Stimulated activated CD8-positive, alpha-beta memory T cell treated with anti-CD3 and anti-CD28 coated beads, Interleukin-15, amount 100 ng/mL, for 24 hours (primary cell): Measurements from ENCODE around the gene POLD1.
A peak's percentile ranks its signal among the peaks of the same experiment; 100 is the strongest.
"Not testable (repeated sequence)": the region's sequence is repeated elsewhere in the genome, so short reads cannot be mapped to it uniquely, and the experiment has no call there.

Source experiments
- DNase-seq: peaks from one replicate; pipeline ENCODE4 v3.0.0-alpha.2; 2020; ENCODE audit warnings: low read depth

The POLD1 gene

DNA sequence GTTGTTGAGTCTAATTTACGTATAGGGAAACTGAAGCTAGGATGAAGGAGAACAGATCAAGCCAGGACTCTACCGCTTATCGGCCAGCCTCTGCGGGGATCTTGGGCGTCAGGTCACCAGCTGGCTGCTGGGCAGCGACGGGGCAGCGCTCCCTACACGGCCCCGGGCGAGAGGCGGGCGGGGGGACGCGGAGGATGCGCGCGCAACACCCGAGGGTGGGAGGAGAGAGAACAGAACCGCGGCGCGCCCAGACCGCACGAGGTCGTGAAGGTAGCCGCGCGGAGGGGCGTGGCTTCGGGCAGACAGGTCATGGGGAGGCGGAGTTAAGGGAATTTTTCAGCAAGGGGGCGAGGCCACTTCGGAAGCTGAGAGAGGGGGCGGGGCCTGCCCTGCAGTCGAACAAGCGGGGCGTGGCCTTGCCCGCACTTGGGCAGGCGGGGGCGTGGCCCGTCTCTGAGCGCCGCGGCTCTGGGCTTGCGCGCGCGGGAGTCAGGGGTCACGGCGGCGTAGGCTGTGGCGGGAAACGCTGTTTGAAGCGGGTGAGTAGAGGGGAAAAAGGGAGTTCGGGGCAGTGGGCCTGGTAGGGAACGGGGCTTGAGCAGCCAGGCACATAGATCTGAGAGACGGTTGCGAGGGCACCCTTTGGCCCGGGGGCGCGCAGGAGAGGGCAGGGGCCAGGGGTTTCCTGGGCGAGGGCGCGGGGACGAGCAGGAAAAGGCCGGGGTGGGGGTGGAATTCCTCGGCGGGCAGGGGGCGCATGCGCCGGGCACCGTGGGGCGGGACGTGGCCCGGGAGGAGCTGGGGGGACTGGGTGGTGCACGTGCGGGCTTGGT lies at the start of gene POLD1:
Gene POLD1, plus strand, starts transcription at position 496 of the 833 bp plus-strand sequence. CDS start 14,505 bp downstream, outside the sequence.
- peak; percentile 96 for DNase-seq

DNA sequence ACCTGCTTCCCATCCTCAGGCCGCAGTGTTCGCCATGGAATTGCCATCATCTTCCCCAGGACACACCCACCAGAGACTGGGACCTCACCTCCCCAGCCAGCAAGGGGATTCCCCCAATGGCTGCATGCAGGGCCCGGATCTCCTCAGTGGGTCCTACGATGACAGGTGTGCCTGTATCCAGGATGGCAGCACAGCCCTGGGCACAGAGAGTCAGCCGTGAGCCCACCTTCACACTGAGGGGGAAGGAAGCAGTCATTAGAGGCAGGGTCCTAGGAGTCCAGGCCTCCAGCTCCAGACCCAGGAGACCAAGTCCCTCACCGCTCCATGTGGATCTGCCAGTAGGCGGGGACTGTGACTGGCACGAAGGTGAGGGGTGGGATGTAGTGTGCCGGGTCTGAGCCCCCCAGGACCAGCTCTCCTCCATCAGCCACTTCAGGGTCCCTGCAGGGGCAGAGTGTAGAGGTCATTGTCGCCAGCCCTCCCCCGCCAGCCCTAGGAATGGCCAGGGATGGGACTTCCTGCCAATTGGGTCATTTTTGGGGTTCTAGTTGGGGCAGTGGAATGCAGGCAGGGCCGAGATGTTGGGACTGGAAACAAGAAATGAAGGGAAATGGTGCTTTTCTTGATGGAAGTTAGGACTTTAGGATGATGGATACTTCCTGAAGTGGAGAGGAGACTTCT lies 49.3 kb upstream of the POLD1 start:
- no peak for DNase-seq

DNA sequence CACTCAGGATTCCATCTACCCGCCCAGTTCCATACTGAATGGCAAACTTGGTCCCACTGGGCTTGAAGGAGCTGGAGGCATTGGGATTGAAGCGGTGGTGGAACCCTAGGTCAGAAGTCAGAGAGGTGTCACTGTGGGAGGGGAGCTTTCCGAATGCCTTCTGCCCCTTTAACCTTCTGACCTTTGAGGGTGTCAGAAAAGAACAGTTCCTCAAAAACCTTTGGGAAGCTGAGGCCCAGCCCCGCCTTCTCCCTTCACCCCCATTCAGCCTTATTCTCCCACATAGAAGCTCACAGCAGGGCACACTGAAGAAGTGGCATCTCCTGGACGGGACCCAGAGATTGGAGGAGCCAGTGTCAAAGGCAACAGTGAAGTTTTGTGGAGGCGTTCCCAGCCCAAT lies 47.1 kb upstream of the POLD1 start:
- DNase-seq, result not testable (repeated sequence)

DNA sequence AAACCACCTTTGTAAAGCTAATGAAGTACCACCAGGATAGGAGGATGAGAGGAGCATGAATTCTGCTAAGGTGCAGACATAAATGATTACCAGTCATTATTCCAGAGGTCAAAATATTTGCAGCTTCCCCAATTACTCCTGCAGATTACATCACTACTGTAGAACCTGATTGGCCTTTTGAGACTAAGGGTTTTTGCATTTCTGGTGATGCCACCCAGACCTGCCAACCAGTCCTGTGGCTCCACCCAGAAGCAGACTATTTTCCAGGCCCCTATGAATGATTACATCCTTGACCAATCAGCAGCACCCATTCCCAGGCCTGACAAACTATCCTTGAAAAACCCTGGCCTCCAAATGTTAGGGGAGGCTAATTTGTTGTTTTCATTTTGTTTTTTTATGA lies 43.8 kb upstream of the POLD1 start:
- no peak for DNase-seq

DNA sequence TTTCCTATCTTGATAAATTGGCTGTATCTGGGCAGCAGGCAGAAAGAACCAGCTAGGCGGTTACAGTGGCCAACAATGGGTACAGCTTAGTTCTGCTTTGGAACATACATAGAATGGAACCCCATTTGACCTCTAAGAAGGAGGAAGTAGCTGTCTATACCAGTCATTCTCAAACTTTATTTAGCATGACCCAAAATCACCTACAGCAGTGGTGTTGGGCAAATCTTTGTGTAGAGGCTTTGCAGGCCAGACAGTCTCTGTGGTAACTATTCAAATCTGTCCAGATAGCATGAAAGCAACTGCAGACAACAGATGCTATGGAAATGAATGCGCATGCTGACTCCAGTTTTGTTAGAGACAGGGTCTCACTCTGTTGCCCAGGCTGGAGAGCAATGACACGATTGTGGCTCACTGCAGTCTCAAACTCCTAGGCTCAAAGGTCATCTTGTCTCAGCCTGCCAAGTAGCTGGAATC lies 43.0 kb upstream of the POLD1 start:
- DNase-seq, result no peak

DNA sequence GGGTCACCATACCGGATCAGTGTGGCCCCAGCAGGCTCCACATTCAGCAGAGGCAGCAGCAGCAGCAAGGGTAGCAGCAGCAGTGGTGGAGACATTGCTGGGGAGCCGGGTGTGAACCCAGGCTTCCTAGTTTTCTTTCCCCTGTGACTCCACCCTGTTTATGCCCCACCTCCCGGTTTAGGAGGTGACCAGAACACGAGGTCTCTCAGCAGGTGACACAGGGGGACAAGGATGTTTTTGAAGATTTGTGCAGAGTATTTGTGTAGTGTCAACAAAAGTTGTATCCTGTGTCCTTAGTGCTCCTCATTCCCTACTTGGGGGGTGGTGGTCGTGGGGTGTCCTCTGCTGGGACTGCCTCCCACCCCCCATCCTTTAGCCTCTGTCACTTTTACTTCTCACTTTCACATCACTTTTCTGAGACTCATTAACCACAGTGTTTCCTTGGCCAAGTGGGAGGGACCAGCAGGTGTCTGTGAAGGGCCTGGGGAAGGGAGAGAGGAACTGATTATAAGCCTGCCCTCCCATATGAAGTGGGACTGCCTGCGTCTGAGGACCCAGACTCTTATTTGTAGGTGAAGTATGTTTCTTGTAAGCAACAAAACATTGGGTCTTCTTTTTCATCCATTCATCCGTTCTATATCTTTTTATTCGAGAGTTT lies 39.4 kb upstream of the POLD1 start:
- no peak for DNase-seq

DNA sequence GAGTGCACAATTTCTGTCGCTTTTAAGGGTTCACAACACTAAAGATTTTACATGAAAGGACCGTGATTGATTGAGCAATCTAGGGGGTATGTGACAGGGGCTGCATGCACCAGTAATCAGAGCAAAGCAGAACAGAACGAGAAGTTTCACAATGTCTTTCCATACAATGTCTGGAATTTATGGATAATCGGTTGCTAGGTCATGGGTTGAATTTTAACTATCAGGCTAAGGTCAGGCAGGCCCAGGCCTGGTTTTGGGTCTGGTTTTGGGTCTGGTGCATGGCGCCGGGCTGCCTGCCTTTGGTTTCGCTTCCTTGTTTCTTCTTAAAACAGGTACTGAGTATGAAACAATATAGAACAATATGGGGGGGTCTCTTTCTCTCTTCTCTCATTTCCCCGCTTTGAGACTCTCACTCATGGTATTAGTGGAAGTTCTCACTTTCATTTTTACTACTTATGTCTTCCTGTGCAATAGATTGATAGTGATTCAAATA lies 37.0 kb upstream of the POLD1 start:
- not testable (repeated sequence) for DNase-seq

DNA sequence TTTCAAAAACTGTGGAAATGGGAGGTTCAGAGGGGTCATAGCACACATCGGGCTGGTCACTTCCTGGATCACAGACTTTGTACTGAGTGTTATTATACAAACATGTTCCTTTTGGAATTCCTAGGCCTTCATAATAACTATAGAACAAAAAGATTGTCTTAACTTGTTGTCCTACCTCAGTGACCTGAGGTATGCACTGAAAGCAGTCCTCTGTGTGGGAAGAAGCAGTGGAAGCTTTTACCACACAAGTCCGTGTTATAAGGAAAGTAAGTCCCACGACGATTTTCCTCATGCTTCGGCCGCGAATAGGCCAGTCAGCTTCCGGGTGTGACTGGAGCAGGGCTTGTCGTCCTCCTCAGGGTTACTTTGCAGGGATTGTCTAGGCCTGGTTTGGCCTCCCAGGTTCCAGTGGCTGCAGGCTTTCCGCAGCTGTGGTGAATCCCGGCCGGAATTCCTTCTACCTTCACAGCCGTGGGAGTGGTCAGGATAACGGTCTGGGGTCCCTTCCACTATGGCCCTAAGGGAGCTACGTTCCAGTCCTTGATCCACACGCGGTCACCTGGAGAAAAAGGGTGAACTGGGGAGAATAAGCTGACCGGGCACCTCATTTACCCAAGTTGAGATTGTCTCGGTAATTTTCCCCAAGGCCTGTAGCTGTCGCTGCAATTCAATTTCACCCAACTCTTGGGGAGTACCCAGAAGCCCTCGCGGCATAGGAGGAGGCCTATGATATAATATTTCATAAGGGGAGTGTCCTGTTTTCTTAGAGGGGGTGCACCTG lies 34.7 kb upstream of the POLD1 start:
- no peak for DNase-seq

DNA sequence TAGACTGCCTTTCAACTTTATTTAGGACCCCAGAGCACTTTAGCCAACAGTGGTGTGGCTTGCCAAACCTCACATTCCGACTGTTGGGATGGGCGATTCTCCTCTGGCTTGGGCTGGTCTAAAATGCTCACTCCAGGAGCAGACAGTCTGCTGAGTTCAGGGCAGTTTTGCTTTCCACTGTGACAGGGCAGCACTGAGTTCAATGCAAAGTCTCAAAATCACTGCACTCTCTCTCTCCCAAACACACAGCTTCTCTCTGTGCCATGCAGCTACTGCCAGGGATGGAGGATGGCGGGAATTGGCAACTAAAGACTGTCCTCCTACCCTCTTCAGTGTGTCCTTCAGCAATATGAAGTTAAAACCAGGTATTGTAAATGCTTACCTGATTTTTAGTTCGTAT lies 31.9 kb upstream of the POLD1 start:
- no peak for DNase-seq

DNA sequence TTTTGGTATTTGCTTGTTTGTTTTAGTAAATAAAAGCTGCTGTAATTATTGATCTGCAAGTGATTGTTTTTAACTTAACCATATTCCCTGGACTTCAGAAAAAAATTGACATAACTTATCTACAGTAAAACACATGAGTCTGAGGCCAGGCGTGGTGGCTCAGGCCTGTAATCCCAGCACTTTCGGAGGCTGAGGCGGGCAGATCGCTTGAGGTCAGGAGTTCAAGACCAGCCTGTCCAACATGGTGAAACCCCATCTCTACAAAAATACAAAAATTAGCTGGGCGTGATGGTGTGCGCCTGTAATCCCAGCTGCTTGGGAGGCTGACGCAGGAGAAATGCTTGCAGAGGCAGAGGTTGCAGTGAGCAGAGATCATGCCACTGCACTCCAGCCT lies 30.7 kb upstream of the POLD1 start:
- DNase-seq, result not testable (repeated sequence)

DNA sequence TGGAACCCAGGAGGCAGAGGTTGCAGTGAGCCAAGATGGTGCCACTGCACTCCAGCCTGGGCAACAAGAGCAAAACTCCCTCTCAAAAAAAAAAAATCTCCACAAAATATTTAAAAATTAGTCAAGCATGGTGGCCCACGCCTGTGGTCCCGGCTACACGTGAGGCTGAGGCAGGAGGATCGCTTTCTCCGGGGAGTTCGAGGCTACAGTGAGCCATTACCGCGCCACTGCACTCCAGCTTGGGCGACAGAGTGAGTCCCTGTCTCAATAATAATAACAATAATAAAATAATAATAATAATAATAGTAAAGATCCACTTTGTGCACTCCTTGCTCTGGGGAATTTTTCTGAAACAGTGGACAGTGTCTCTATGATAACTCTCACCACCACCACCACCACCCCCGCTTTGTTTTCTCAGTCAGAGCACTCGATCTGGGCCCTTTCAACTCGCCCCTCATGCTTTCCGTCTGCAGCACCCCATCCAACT lies 27.4 kb upstream of the POLD1 start:
- no peak for DNase-seq

DNA sequence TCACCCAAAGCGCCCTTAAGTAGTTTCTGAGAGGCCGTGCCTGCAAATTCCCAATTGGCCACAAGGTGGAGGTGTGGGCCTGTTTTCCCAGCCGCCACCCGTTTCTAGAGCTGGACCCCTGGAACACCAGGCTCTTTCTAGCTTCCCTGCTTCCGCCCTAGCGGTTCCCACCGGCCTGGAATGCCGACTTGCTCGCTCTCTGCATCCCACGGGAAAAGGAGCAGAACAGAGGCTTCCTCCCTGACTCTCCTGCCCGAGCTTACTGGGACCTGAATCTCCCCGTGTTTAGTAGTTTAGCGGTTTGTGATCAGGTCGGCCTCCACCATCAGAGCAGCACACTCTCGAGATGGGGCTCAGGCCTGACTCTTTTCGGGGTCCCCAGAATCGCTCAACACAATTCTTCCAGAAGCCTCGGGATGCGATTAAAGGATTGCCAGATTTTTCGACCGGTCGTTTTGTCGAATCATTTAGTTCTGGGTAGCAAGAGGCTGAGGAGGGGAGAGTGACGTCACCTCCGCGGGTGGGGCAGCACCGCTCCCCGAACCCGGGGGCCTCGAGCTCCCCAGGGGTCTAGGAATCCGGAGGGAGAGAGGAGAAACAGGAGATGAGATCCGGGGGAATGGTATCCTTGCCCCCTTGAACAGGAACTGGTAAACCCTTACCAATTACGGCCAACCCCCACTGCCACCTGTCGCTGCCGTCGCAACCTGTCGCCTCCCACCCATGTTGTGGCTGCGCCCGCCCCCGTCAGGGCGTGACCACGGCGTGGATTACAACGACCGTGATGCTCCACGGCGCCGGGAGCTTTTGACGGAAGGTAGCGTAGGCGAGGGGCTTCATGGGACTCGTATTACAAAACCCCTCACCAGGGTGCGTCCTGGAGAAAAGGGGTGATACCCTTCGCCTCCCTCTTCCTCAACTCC lies 26.7 kb upstream of the POLD1 start:
- DNase-seq, result peak; percentile 70

DNA sequence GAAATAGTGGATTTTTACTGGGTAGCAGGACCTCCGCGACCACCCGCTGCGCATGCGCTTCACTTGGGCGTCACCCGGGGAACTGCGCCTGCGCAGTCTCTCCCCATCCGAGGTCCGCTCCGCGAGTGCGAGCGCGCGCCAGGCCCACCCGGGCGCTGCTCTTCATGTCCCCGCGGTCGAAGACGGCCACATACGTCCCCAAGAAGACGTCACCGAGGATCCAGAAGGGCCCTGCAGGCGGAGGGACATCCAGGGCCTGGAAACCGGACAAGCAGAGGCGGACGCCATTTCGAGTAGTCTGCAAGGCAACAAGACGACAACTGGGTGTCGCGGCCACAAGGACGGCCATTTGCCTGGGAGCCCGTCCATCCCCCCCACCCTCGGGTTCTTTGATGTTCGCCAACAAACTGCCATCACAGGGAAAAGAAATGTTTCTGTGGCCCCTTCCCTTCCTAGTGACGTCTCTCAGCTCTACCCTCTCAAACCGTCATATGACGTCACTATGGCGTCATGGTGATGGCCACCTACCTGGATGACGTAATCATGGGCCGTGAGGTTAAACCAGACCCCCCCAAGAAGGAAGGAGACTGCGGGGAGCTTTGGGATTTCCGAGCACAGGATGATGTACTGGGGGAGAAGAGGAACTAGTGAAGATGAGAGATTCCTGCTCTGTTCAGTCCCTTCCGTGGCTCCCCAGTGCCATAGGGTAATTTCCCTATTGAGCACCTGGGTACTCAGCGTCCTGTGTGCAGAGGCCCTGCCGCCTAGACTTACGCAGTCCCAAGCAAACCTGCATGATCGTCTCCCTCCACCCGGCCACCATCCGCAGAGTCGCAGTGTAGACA lies 25.4 kb upstream of the POLD1 start:
- peak; percentile 57 for DNase-seq

DNA sequence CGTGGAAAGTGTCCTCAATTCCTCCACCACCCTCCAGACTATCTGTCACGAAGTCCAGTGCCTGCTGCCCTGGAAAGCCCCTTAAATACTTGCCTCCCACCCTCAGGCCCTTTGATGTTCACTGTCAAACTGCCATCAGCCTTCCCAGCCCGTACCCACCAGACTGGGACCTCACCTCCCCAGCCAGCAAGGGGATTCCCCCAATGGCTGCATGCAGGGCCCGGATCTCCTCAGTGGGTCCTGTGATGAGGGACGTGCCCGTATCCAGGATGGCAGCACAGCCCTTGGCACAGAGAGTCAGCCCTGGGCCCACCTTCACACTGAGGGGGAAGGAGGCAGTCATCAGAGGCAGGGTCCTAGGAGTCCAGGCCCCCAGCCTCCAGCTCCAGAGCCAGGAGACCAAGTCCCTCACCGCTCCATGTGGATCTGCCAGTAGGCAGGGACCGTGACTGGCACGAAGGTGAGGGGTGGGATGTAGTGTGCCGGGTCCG lies 24.8 kb upstream of the POLD1 start:
- no peak for DNase-seq

DNA sequence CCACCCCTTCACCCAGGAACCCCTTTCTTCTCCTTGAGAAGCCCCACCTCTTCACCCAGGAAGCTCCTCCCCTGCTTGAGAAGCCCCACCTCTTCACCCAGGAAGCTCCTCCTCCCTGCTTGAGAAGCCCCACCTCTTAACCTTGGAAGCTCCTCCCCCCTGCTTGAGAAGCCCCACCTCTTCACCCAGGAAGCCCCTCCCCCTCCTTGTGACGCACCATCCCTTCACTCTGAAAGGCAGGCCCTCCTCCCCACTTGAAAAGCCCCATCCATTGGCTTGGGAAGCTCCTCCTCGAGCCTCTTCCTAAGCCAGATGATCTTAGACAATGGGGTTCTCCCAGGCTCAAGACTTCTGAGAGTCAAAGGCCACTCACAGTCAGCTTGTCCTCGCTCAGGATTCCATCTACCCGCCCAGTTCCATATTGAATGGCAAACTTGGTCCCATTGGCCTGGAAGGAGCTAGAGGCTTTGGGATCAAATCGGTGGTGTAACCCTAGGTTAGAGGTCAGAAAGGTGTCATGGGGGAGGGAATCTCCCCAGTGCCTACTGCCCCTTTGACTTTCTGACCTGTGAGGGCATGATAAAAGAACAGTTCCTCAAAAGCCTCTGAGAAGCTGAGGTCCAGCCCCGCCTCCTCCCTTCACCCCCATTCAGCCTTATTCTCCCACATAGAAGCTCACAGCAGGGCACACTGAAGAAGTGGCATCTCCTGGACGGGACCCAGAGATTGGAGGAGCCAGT lies 22.7 kb upstream of the POLD1 start:
- DNase-seq, result no peak

DNA sequence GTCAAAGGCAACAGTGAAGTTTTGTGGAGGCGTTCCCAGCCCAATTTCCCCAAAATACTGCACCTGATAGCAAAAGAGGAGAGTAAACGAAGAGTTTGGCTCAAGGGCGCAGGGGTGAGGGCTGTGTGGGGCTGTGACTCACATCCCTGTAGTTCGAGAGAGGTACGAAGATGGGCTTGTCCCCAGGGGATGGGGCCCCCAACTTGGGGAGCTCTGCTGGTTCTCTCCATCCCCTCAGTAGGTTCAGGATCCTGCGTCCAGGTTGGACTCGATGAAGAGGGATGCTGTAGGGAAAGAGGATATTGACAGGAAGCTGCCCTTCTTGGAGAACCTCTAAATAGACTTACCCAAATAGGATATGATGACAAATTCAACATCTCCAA lies 22.1 kb upstream of the POLD1 start:
- DNase-seq, result no peak

DNA sequence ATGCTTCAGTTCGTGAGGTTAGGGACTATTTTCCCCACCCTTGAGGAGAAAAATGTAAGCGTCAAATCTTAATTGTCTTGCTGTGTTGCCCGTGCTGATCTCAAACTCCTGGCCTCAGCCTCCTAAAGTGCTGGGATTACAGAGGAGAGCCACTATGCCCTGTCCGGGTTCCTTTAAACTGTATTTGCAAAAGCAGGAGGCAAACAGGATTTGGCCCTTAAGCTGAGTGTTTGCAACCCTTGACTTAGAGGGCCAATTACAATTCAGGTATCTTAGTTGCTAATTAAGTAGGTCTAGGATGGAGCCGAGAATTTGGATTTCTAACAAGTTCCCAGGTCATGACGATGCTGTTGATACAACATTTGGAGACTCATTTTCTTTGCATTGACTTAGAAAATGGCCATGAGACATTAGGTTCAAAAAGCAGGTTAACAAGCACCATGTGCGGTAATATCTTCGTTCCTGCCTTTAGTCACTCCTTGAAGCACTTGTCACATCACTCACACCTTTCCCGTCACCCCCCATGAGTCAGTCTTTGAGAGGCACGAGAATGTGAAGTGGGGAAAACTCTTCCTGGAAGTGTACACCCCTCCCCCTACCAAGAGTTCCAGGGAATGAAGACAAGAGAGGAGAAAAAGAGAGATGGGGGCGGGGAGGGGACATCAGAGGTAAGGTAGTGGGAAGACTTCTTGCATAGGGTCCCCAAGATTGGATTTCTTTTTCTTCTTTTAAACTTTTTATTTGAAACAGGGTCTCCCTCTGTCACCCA lies 21.3 kb upstream of the POLD1 start:
- no peak for DNase-seq
